H1 (cell line): ENCODE measurements around the gene LTBP3. TPM values are rescaled to one million over a fixed set of nuclear protein-coding genes. Genes with fewer than 3 reads are reported as not detected.

Source experiments
- CTCF ChIA-PET: fragments of 300-600 bp; sonication (Branson Sonifier 250); formaldehyde crosslinking; loops from one replicate; lab custom pipeline; 2021; ENCODE audit not compliant: partially characterized antibody; lab: Charles Lee
- POLR2A ChIA-PET: fragments of 300-600 bp; sonication (Branson Sonifier 250); formaldehyde crosslinking; loops from one replicate; lab custom pipeline; 2021; ENCODE audit warnings: inconsistent platforms; ENCODE audit not compliant: partially characterized antibody; lab: Charles Lee
- DNase-seq, 2 experiments: peaks; one replicate each; pipeline versions ENCODE4 v3.0.0 to v3.0.0-alpha.2; 2010 to 2022; ENCODE audit warnings: low spot score in 2 of 2, low read depth in 1 of 2, mixed read lengths in 1 of 2
- FAIRE-seq: peaks from 2 replicates; lab custom pipeline; 2011; peaks lifted over from hg19 to GRCh38; lab: Jason Lieb, UNC
- H2AFZ ChIP-seq: 2 replicates; pipeline ENCODE4 v1.8.1; 2012; ENCODE audit warnings: low read length, inconsistent platforms
- H2AK5ac ChIP-seq: 2 replicates; pipeline ENCODE4 v1.6.1; 2013; ENCODE audit warnings: low read depth, low read length
- H2BK120ac ChIP-seq: replicated peaks from 2 replicates; pipeline ENCODE3; 2013; ENCODE audit warnings: low read depth, low read length, inconsistent platforms
- H2BK12ac ChIP-seq: 2 replicates; pipeline ENCODE4 v1.6.1; 2013; ENCODE audit warnings: low read depth, low read length
- H2BK15ac ChIP-seq: 2 replicates; pipeline ENCODE4 v1.6.1; 2013; ENCODE audit warnings: low read length
- H2BK20ac ChIP-seq: 2 replicates; pipeline ENCODE4 v1.6.1; 2013; ENCODE audit warnings: low read length
- H2BK5ac ChIP-seq: 2 replicates; pipeline ENCODE4 v1.6.1; 2013; ENCODE audit warnings: low read depth, low read length
- H3K14ac ChIP-seq: 2 replicates; pipeline ENCODE4 v1.6.1; 2013; ENCODE audit warnings: inconsistent platforms; ENCODE audit not compliant: insufficient read length
- H3K18ac ChIP-seq: 2 replicates; pipeline ENCODE4 v1.6.1; 2013; ENCODE audit warnings: low read length; ENCODE audit errors: extremely low read depth
- H3K23ac ChIP-seq: 2 replicates; pipeline ENCODE4 v1.6.1; 2013; ENCODE audit warnings: inconsistent platforms; ENCODE audit not compliant: insufficient read length
- H3K23me2 ChIP-seq: 2 replicates; pipeline ENCODE4 v1.6.1; 2013; ENCODE audit warnings: low read depth, low read length
- H3K27ac ChIP-seq: 2 replicates; pipeline ENCODE4 v1.6.1; 2011; ENCODE audit warnings: low read depth, low read length, inconsistent platforms
- H3K27me3 ChIP-seq, 4 experiments: replicated peaks in 1 of 4; 1 replicate in 1 of 4; 2 replicates in 3 of 4; pipeline versions ENCODE4 v1.6.1 to v1.8.1; 2011 to 2013; ENCODE audit warnings: low read length in 3 of 4, mild to moderate bottlenecking in 3 of 4, inconsistent platforms in 2 of 4, mixed read lengths in 2 of 4, moderate library complexity in 1 of 4; ENCODE audit not compliant: control insufficient read depth in 3 of 4, insufficient read depth in 3 of 4; ENCODE audit errors: extremely low read depth in 1 of 4
- H3K36me3 ChIP-seq, 4 experiments: 2 replicates each; pipeline versions ENCODE4 v1.6.1 to v1.8.1; 2011 to 2013; ENCODE audit warnings: mild to moderate bottlenecking in 4 of 4, low read length in 3 of 4, moderate library complexity in 2 of 4, control low read depth in 1 of 4, inconsistent platforms in 1 of 4; ENCODE audit not compliant: insufficient read depth in 4 of 4, control insufficient read depth in 2 of 4
- H3K4ac ChIP-seq: replicated peaks from 2 replicates; pipeline ENCODE3; 2013; ENCODE audit warnings: low read length, low read depth, mixed read lengths, inconsistent platforms; ENCODE audit not compliant: insufficient read length
- H3K4me1 ChIP-seq, 4 experiments: replicated peaks in 1 of 4; 1 replicate in 1 of 4; 2 replicates in 3 of 4; pipeline versions ENCODE4 v1.6.1 to v1.8.1; 2011 to 2013; ENCODE audit warnings: low read length in 3 of 4, inconsistent platforms in 2 of 4, mixed read lengths in 1 of 4; ENCODE audit not compliant: insufficient read depth in 4 of 4, control insufficient read depth in 3 of 4
- H3K4me2 ChIP-seq, 2 experiments: 2 replicates each; pipeline versions ENCODE4 v1.6.1 to v1.8.1; 2011 to 2013; ENCODE audit warnings: low read depth in 2 of 2, low read length in 2 of 2, control low read depth in 1 of 2, inconsistent platforms in 1 of 2, mild to moderate bottlenecking in 1 of 2; ENCODE audit not compliant: insufficient read depth in 1 of 2
- H3K4me3 ChIP-seq, 4 experiments: fragments of 200-600, 300-600 bp in 1 of 4; sonication (generic), shearing (Covaris generic), sonication (Bioruptor Twin) in 1 of 4; 2 replicates each; pipeline versions ENCODE4 v1.5.1 to v1.8.1; 2011 to 2016; ENCODE audit warnings: low read length in 4 of 4, low read depth in 3 of 4, control low read depth in 2 of 4, inconsistent platforms in 2 of 4, mild to moderate bottlenecking in 2 of 4, mixed read lengths in 1 of 4, moderate library complexity in 1 of 4; ENCODE audit not compliant: insufficient read depth in 2 of 4; ENCODE audit errors: extremely low read depth in 1 of 4
- H3K56ac ChIP-seq: replicated peaks from 2 replicates; pipeline ENCODE3; 2013; ENCODE audit warnings: low read depth, mild to moderate bottlenecking, mixed read lengths, low read length, inconsistent platforms; ENCODE audit not compliant: insufficient read length
- H3K79me1 ChIP-seq: 2 replicates; pipeline ENCODE4 v1.6.1; 2013; ENCODE audit warnings: low read depth, low read length, control low read depth
- H3K79me2 ChIP-seq, 2 experiments: 2 replicates each; pipeline versions ENCODE4 v1.6.1 to v1.8.1; 2012 to 2013; ENCODE audit warnings: low read length in 2 of 2, mild to moderate bottlenecking in 2 of 2, inconsistent platforms in 1 of 2; ENCODE audit not compliant: insufficient read depth in 2 of 2, control insufficient read depth in 1 of 2
- H3K9ac ChIP-seq, 4 experiments: replicated peaks in 1 of 4; 1 replicate in 1 of 4; 2 replicates in 3 of 4; pipeline versions ENCODE4 v1.6.1 to v1.8.1; 2011 to 2013; ENCODE audit warnings: low read depth in 3 of 4, low read length in 3 of 4, control low read depth in 2 of 4, mild to moderate bottlenecking in 2 of 4, moderate library complexity in 2 of 4, inconsistent platforms in 1 of 4; ENCODE audit errors: extremely low read depth in 1 of 4
- H3K9me3 ChIP-seq, 2 experiments: 2 replicates each; pipeline versions ENCODE4 v1.6.1 to v1.8.1; 2012 to 2013; ENCODE audit warnings: mild to moderate bottlenecking in 2 of 2, moderate library complexity in 2 of 2, control low read depth in 1 of 2, inconsistent platforms in 1 of 2, low read depth in 1 of 2, low read length in 1 of 2, mixed read lengths in 1 of 2; ENCODE audit not compliant: insufficient read depth in 2 of 2
- H4K20me1 ChIP-seq, 2 experiments: replicated peaks in 1 of 2; 2 replicates each; pipeline versions ENCODE3 to v1.8.1; 2011 to 2013; ENCODE audit warnings: inconsistent platforms in 2 of 2, low read length in 2 of 2, mild to moderate bottlenecking in 1 of 2; ENCODE audit not compliant: insufficient read depth in 2 of 2, control insufficient read depth in 1 of 2
- H4K5ac ChIP-seq: 2 replicates; pipeline ENCODE4 v1.6.1; 2013; ENCODE audit warnings: low read length, low read depth, mixed read lengths, inconsistent platforms; ENCODE audit not compliant: insufficient read length
- H4K8ac ChIP-seq: 2 replicates; pipeline ENCODE4 v1.8.0; 2013; ENCODE audit warnings: mild to moderate bottlenecking, moderate library complexity, low read length, inconsistent platforms; ENCODE audit not compliant: insufficient read depth; ENCODE audit errors: extremely low read depth
- H4K91ac ChIP-seq: replicated peaks from 2 replicates; pipeline ENCODE3; 2013; ENCODE audit warnings: low read length, mixed read lengths, inconsistent platforms; ENCODE audit not compliant: insufficient read length
- SUZ12 ChIP-seq: fragments of 200-600 bp; sonication (generic); IDR thresholded peaks from 2 replicates; pipeline ENCODE4 v1.6.1; 2012; ENCODE audit warnings: mild to moderate bottlenecking, inconsistent platforms, low read length, moderate library complexity, mixed read lengths
- WGBS, 2 experiments: shearing (Covaris generic) in 1 of 2; methylation state at CpG; one replicate each; pipeline versions ENCODE4 v1.1.6 to v1.1.7; 2013 to 2015; ENCODE audit warnings: low lambda C conversion rate in 2 of 2, mixed read lengths in 2 of 2, inconsistent platforms in 1 of 2, low coverage in 1 of 2, missing lambda C conversion rate in 1 of 2; ENCODE audit not compliant: insufficient replicate concordance in 2 of 2, insufficient coverage in 1 of 2, insufficient read length in 1 of 2; ENCODE audit errors: extremely low coverage in 1 of 2, missing lambda C conversion rate in 1 of 2; 5-methylcytosine and 5-hydroxymethylcytosine counted together
- polyA plus RNA-seq, 7 experiments: library from polyadenylated mRNA; depleted of rRNA in 3 of 7; stranded (reverse) in 5 of 7; unstranded in 2 of 7; fragments of >200 nt in 5 of 7; fragments of 200-250 nt in 2 of 7; gene quantifications; 1 replicate in 5 of 7; 2 replicates in 1 of 7; 4 replicates in 1 of 7; pipeline versions ENCODE4 v1.2.1 to v1.2.3, GENCODE V29; 2011 to 2013; ENCODE audit warnings: missing spikeins in 2 of 7, mixed read lengths in 2 of 7
- total RNA-seq: library from RNA; stranded (reverse); fragmentation: NEBNext Ultra II Directional; extraction: Animal tissue kit (Norgen Biotek cat#: 25700); gene quantifications from 2 replicates; pipeline ENCODE4 v1.2.1, GENCODE V29; 2021

Gene LTBP3
- total and polyA plus RNA-seq, 2 of the 8 experiments (the other 6 are each of a cell fraction or from before 2014, with no cell fraction given), result 12.8 to 17.8 TPM

DNA sequence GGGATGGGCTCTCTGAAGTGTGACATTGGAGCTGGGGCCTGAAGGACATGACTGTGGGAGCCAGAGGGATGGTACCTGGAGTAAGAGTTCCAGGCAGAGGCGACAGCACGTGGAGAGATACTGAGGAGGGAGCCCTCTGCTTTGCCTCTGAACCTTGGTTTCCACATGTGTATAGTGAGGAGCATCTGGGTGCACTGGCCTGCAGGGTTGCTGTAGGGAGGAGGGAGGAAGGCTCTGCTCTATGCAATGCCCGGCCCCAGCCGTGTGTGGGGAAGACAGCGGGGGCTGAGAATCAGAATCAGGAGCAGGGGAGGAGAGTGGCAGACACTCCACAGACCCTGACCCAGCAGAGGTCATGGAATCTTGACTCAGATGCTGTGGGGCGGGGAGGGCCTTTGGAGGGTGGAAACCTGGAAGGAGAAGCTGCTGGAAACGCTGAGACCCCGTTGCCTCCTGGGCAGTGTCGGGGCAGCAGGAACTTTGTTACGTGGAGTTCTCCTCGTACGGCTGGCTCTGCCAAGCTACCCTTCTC is 29.3 kb downstream of the LTBP3 start:
- Histone ChIP-seq H4K8ac (no peak overlapping the region), H2BK15ac (no peak overlapping the region), H4K20me1 (peaks cover 0 to 22% of the 10 kb centered on the region in 2 experiments), H2AFZ (no peak overlapping the region), H3K36me3 (peaks cover 2 to 24% (median 16%) of the 10 kb centered on the region in 4 experiments), H3K9ac (no peak overlapping the region; a peak in 1 of 7 replicates), H3K27ac (no peak overlapping the region), H4K5ac (no peak overlapping the region), H2BK12ac (no peak overlapping the region), H3K9me3 (no peaks in the 10 kb centered on the region), H3K56ac (no peak overlapping the region), H3K4me2 (no peak overlapping the region), H2AK5ac (no peak overlapping the region), H3K79me2 (peaks cover 0 to 3% of the 10 kb centered on the region in 2 experiments; a peak in 1 of 4 replicates), H2BK120ac (no peak overlapping the region), H3K4me1 (peaks cover 0 to 13% (median 8%) of the 10 kb centered on the region in 4 experiments; a peak in 5 of 7 replicates), H3K23ac (no peak overlapping the region), H4K91ac (no peak overlapping the region), H3K14ac (no peak overlapping the region), H3K23me2 (peaks cover 13% of the 10 kb centered on the region), H2BK20ac (no peak overlapping the region), H3K18ac (no peak overlapping the region), H3K27me3 (peaks cover 0 to 4% (median 0%) of the 10 kb centered on the region in 4 experiments; a peak in 2 of 7 replicates), H3K4me3 (no peak overlapping the region), H2BK5ac (no peak overlapping the region), H3K4ac (no peak overlapping the region), H3K79me1 (no peaks in the 10 kb centered on the region; the same call in 1 of the 2 replicates)
- FAIRE-seq, result no peak
- ChIA-PET CTCF (interaction anchor here (1.0 to 6.1 kb wide), 12 partner anchors 12 to 172 kb away, joined by 3 to 31 read pairs (median 6); partner anchors contain the start of genes FAM89B and ZNRD2), POLR2A (interaction anchor here (0.6 to 7.7 kb wide), 9 partner anchors 11 to 1869 kb away, joined by 3 to 62 read pairs (median 6); partner anchors contain the start of genes EHBP1L1 and PCNX3)
- DNase-seq, result no peak
- 87% methylated on average over 12 of the region's 12 CpGs; no CpG with 5 or more reads in 1 of the 2 experiments for WGBS, 2 experiments
- TF ChIP-seq SUZ12, result no peak
